HG03039 (cell line): ENCODE data around the gene CALML3.
"Not testable (repeated sequence)": the region's sequence is repeated elsewhere in the genome, so short reads cannot be mapped to it uniquely, and the experiment has no call there.

Experiments
- ATAC-seq: cut with Tn5 transposase; IDR thresholded peaks from one replicate; pipeline ENCODE4 v1.9.1; 2021; ENCODE audit warnings: mild to moderate bottlenecking, moderate library complexity; ENCODE audit not compliant: unreplicated experiment

The CALML3 gene

DNA sequence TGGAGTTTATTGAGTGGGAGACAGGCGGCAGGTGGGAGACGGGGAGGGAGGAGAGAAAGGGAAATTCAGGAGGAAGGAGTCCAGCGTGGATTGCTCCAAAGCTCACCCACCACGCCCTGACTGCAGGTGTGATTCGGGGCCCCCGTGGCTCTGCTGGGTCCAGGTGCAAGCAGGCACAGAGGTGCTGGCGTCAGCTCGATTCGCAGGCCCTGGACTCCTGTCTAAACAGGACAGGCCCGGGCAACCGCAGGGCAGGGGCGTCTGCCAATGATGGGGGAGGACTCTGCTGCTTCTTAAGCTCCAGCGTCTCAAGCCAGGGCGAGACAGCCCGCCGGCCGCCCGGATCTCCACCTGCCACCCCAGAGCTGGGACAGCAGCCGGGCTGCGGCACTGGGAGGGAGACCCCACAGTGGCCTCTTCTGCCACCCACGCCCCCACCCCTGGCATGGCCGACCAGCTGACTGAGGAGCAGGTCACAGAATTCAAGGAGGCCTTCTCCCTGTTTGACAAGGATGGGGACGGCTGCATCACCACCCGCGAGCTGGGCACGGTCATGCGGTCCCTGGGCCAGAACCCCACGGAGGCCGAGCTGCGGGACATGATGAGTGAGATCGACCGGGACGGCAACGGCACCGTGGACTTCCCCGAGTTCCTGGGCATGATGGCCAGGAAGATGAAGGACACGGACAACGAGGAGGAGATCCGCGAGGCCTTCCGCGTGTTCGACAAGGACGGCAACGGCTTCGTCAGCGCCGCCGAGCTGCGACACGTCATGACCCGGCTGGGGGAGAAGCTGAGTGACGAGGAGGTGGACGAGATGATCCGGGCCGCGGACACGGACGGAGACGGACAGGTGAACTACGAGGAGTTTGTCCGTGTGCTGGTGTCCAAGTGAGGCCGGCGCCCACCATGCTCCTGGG lies at the start of gene CALML3:
TSS of gene CALML3 (plus strand) at position 321 of the 920 bp plus-strand sequence. CDS start at position 446, 125 bp downstream.
- no peak for ATAC-seq

DNA sequence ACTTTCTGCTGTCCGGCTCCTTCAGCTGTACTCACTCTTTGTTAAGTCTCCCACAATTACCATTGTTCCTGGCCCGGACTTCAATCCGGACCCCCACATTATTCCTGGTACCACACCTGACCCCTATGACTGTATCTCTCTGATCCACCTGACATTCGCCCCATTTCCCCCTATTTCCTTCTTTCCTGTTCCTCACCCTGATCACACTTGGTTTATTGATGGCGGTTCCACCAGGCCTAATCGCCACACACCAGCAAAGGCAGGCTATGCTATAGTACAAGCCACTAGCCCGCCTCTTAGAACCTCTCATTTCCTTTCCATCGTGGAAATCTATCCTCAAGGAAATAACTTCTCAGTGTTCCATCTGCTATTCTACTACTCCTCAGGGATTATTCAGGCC lies 49.7 kb upstream of the CALML3 start:
- ATAC-seq, result not testable (repeated sequence)

GRCh38 chr10:5475974-5476807 lies 48.6 kb upstream of the CALML3 start:
- not testable (repeated sequence) for ATAC-seq

GRCh38 chr10:5476918-5477525 lies 47.7 kb upstream of the CALML3 start:
- no peak for ATAC-seq

- no peak for ATAC-seq
Observed at GRCh38 chr10:5477948-5478693, 46.6 kb upstream of the CALML3 start.

DNA sequence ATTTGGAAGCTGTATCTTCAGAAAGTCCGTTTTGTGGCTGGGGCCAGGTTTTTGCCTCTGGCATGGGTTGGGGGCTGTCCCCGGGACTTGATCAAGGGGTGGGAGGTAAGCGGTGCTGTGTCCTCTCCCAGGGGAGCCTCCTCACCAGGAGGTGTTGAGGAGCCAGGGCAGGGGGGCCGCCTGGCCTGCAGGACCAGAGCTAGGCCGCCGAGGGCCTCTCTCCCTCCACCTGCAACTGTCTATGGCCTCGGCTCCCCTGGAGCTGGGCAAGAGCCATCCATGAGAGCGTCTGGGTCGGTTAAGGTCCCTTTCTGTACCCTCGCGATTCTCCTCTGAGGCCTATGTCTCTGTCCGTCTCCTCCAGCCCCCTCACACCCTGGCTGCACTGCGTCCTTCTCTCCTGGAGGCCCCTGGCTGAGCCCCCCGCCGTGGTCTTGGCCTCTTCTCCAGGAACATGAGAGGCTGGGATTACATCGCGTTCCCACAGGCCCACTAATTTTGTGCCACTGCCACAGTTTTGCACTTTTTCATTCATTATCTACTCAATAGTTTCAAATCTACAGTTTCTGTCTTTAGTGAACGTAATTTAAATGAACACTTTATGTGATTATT lies 46.0 kb upstream of the CALML3 start:
- no peak for ATAC-seq

- no peak for ATAC-seq
Observed at GRCh38 chr10:5479481-5480161, 45.1 kb upstream of the CALML3 start.

DNA sequence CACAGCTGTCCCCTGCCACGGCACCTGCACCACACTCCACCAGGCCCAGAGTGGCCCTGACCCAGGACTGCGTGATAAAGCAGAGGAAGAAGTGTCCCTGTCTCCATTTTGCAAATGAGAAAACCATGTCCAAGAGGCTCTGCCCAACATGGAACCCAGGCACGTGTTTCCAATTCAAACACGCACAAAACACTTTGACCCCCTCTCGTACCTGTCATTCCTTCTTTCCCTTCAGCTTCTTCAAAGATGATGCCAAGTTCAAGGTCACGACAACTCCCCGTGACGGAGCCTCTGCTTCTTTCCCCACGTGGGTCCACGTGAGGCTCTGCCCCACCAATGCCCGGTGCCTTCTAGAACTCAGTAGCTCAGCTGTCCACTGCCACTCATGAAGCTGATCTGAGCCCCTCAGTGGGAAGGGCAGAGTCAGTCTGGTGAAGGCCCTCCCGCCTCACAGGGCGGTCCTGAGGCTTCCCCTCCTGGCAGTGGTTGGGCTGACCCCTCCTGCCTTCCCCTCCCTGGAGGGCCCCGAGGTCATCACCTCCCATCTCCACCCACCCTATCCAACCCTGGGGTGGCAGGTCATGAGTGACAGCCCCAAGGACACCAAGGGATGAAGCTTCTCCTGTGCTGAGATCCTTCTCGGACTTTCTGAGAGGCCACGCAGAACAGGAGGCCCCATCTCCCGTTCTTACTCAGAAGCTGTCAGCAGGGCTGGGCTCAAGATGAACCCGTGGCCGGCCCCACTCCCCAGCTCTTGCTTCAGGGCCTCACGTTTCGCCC lies 44.4 kb upstream of the CALML3 start:
- ATAC-seq, result no peak

GRCh38 chr10:5481121-5481520 lies 43.6 kb upstream of the CALML3 start:
- no peak for ATAC-seq

DNA sequence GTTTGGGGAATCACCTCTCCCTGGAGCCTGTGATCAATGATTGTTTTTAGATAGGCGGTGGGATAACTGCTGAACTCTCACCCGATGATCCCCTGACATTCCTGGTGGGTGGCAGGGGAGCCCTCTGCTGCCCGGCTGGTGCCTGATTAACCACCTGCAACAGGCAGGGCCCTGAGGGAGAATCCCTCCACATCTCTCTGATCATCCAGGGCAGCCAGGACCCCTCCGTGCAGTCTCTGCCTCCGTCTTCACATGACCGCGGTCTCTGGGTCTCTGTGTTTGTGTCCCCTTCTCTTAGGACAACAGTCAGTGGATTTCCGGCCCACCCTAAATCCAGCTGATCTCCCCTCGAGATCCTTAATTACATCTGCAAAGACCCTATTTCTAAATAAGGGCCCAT lies 42.7 kb upstream of the CALML3 start:
- ATAC-seq, result no peak

GRCh38 chr10:5484205-5484604 lies 40.6 kb upstream of the CALML3 start:
- ATAC-seq, result no peak

DNA sequence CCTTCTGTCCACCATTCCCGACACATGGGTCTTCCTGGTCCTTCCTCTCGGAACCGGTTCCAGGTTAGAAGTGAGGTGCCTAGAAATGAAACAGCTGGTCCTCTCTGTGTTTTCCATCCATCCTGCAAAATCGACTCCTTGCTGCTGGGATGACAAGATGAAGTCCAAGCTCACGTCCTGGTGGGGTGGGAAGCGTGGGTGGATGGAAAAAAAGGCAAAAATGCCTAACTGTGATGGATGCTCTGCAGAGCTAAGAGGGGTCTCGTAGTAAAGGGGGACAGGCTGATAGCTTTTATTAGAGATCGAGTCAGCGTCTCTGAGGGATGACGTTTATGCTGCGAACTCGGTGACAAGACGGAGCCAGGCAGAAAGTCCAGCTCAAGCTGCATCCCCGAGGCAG lies 39.5 kb upstream of the CALML3 start:
- ATAC-seq, result no peak

DNA sequence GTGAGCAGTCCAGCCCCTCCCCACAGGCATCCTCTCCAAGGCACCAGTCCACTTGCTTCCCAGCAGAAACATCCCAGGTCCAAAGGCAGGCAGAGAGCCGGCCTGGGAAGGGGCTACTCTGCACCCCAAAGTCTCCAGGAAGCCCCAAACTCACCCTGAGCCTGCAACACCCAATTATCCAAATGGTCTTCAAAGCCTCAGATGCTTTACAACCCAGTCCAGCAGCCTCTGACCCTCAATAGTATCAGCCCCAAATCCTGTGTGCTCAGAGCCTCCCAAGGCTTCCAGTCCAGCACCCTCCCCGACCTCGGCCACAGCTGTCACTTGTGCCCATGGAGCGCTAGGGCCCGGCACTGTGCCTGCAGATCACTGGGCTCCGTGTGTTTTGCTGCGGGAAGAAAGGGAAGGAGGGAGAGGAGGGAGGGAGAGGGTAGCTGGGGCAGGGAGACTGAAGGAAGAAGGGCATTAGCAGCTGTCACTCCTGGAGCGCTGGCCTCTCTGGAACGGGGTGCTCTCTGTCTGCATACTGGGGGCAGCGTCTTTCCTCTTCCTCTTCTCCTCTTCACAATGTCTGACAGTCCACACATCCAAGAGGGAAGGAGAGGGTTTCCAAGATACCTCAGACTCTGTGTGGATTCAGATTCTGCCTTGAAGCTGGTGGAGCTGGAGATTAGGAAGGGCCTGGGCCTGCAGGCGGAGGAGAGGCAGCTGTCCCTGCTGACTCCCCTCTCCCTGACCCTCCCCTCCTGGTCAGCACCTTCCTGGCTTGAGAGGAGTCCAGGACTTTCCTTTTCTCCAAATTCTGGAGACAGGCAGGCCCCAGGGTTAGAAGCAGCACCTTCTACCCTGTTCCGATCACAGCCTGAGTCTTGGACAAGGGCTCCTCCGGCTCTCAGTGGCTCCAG lies 38.6 kb upstream of the CALML3 start:
- no peak for ATAC-seq

GRCh38 chr10:5486853-5487235 lies 37.9 kb upstream of the CALML3 start:
- ATAC-seq, result no peak

DNA sequence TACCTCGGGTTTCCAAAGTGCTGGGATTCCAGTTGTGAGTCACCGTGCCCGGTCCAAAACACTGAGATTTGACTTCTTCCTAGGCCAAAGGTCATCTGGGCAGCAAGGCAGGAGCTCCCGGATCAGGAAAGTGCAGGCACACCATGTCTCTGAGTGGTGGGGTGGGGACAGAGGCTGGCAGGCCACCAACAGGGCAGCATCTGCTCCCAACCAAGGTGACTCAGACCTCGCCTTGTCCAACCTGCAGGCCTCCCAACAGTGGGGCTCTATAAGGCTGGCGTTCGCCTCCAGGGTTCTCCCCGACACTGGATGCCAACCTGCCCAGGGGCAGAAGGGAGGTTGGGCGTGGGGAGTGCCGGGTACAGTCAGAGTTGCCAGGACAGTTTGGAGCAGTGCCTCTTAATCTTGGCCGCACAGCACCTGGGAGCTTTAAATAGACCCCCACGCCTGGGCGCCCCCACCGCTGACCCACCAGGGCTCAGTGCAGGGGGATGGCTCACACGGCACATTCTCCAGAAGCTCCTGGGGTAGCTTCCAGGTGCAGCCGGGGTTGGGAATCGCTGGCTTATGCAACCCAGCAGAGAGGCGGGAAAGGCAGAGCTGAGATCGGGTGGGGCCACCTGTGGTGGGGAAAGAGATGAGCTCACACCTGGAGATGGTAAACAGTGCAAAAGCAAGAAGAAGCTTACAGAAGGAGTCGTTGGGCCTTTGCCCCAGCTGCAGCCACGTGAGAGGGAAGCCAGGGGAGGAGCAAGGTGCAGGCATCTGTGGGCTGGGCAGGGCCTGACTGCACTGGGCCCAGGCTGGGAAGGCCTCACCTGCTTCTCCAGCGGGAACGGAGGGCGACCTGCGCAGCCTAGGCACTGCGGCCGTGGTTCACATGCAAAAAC lies 36.2 kb upstream of the CALML3 start:
- no peak for ATAC-seq

DNA sequence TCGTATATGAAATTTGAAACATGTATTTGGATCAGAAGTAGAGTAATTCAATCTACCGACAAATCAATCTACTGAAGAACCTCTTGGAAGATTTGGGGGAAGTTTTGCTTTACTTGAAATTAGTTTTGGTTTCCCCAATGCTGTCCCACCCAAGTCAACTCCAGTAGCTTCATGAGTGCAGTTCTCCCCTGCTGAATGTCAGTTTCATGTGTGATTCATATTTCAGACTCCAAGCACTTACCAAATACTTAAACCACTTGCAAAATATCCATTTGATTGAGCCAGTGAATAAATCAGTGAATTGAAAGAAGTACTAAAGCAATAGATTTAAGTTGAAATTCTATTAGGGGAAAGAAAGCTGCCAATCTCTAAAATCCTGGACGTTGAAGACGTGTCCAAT lies 34.7 kb upstream of the CALML3 start:
- ATAC-seq, result no peak
